Measurements from ENCODE around the gene ABCG1.

The ABCG1 gene

GRCh38 chr21:42294273-42294880 lies 75.4 kb downstream of the ABCG1 start:
- no peak for DNase-seq

- DNase-seq, result no peak
These were observed 76.9 kb downstream of the ABCG1 start for GRCh38 chr21:42295845-42296244.

- no peak for DNase-seq
These were observed 77.6 kb downstream of the ABCG1 start for GRCh38 chr21:42296501-42296900.

GRCh38 chr21:42297377-42297776 lies 78.4 kb downstream of the ABCG1 start:
- no peak for DNase-seq

- no peak for DNase-seq
These were observed 79.3 kb downstream of the ABCG1 start for GRCh38 chr21:42298237-42298636.

- no peak for DNase-seq
These were observed 79.7 kb downstream of the ABCG1 start for GRCh38 chr21:42298657-42299056.

- DNase-seq, result no peak
These were observed 80.5 kb downstream of the ABCG1 start for GRCh38 chr21:42299324-42300044.

- DNase-seq, result no peak
These were observed 81.2 kb downstream of the ABCG1 start for GRCh38 chr21:42300045-42300583.

GRCh38 chr21:42300956-42301355 lies 82.0 kb downstream of the ABCG1 start:
- no peak for DNase-seq

GRCh38 chr21:42301371-42302075 lies 82.6 kb downstream of the ABCG1 start:
- no peak for DNase-seq

- no peak for DNase-seq
These were observed 83.2 kb downstream of the ABCG1 start for GRCh38 chr21:42302076-42302650.

GRCh38 chr21:42302794-42303193 lies 83.9 kb downstream of the ABCG1 start:
- peak; percentile 29 for DNase-seq

- no peak for DNase-seq
These were observed 84.5 kb downstream of the ABCG1 start for GRCh38 chr21:42303443-42303842.

- DNase-seq, result no peak
These were observed 85.9 kb downstream of the ABCG1 start for GRCh38 chr21:42304556-42305454.

GRCh38 chr21:42305707-42306147 lies 86.8 kb downstream of the ABCG1 start:
- no peak for DNase-seq

GRCh38 chr21:42306366-42307035 lies 87.6 kb downstream of the ABCG1 start:
- DNase-seq, result no peak

GRCh38 chr21:42307106-42307505 lies 88.2 kb downstream of the ABCG1 start:
- peak; percentile 16 for DNase-seq

- DNase-seq, result no peak
These were observed 89.4 kb downstream of the ABCG1 start for GRCh38 chr21:42308161-42308913.

GRCh38 chr21:42308914-42309752 lies 90.2 kb downstream of the ABCG1 start:
- no peak for DNase-seq

- DNase-seq, result no peak
These were observed 90.8 kb downstream of the ABCG1 start for GRCh38 chr21:42309753-42310213.
